Activated CD8-positive, alpha-beta T cell treated with anti-CD3 and anti-CD28 coated beads, Interleukin-2, amount 10 ng/mL, durations not matched to agents 7 days and 5 days (primary cell): Measurements from ENCODE around the gene PLA2G4B. TPM values are rescaled to one million over a fixed set of nuclear protein-coding genes. Genes with fewer than 3 reads are reported as not detected.

ENCODE experiments used
- microRNA-seq: library from miRNA; unstranded; fragments of <30 nt; microRNA quantifications from one replicate; pipeline ENCODE4 v1.2.0, GENCODE V29; 2022
- total RNA-seq, 2 experiments: library from RNA; stranded (reverse); gene quantifications; one replicate each; pipeline ENCODE4 v1.2.3, GENCODE V29; 2021

PLA2G4B gene
- total RNA-seq, 2 experiments from 2014 or later = 8.9 to 13.1 TPM

Small RNA genes within 50 kb of the gene (microRNA-seq; reads per million reads assigned to microRNA genes)
- not detected for gene MIR4310

Other genes with a start within 250 kb of the PLA2G4B start
- gene MGA, start 178.4 kb upstream of the PLA2G4B start, total RNA-seq = 10 to 100 TPM; 36.1 to 37.1 TPM
- 10 to 100 TPM; 30.4 to 30.9 TPM for gene MAPKBP1, start 64.4 kb upstream of the PLA2G4B start, total RNA-seq
- gene JMJD7, start 10.8 kb upstream of the PLA2G4B start, total RNA-seq = 10 to 100 TPM; 19.5 to 22.8 TPM
- gene SPTBN5, start 55.2 kb downstream of the PLA2G4B start, total RNA-seq = under 1 TPM; 0.16 to 0.21 TPM
- 1 to 10 TPM; 6.9 to 8.0 TPM for gene EHD4, start 133.7 kb downstream of the PLA2G4B start, total RNA-seq
- gene PLA2G4E, start 182.2 kb downstream of the PLA2G4B start, total RNA-seq = not detected